ENCODE data around the gene MYCL.
A peak's percentile ranks its signal among the peaks of the same experiment; 100 is the strongest.

The MYCL gene

GRCh38 chr1:39925721-39926342 lies 24.1 kb upstream of the MYCL start:
- H2AFZ ChIP-seq (ENCODE audit: low read depth, low read length, severe bottlenecking): no peak overlapping the region
- no peak overlapping the region for H3K9ac ChIP-seq (ENCODE audit: low read length)
- TF ChIP-seq EZH2phosphoT487 (conservative IDR thresholded peaks at IDR 0.05; ENCODE audit: low read length) (no peak), CTCF (IDR thresholded peaks at IDR 0.05; ENCODE audit: insufficient read depth, low read length, poor library complexity, severe bottlenecking) (no peak)
- H3K27me3 ChIP-seq (ENCODE audit: low read length): no peaks in the 10 kb centered on the region
- no peak overlapping the region for H3K4me2 ChIP-seq (ENCODE audit: low read depth, low read length, poor library complexity, severe bottlenecking)
- no peaks in the 10 kb centered on the region for H4K20me1 ChIP-seq (ENCODE audit: low read depth, low read length)
- H3K4me3 ChIP-seq (ENCODE audit: insufficient read depth, low read length, poor library complexity, severe bottlenecking): no peak overlapping the region
- no peaks in the 10 kb centered on the region for H3K79me2 ChIP-seq (ENCODE audit: insufficient read depth, low read length)
- no peaks in the 10 kb centered on the region for H3F3A ChIP-seq (ENCODE audit: insufficient read depth)
- H3K27ac ChIP-seq (ENCODE audit: low read depth, low read length): no peak overlapping the region
- no peaks in the 10 kb centered on the region for H3K9me2 ChIP-seq (replicated peaks; ENCODE audit: insufficient read depth, low read length)
- no peaks in the 10 kb centered on the region for H3K9me3 ChIP-seq (ENCODE audit: insufficient read depth, low read length)
- H3K36me3 ChIP-seq (ENCODE audit: low read length): no peaks in the 10 kb centered on the region

GRCh38 chr1:39922251-39922688 lies 20.6 kb upstream of the MYCL start:
- no peak overlapping the region for H3K9ac ChIP-seq (ENCODE audit: low read length)
- no peaks in the 10 kb centered on the region for H3F3A ChIP-seq (ENCODE audit: insufficient read depth)
- no peaks in the 10 kb centered on the region for H4K20me1 ChIP-seq (ENCODE audit: low read depth, low read length)
- H3K4me2 ChIP-seq (ENCODE audit: low read depth, low read length, poor library complexity, severe bottlenecking): no peak overlapping the region
- H3K27me3 ChIP-seq (ENCODE audit: low read length): no peaks in the 10 kb centered on the region
- H3K36me3 ChIP-seq (ENCODE audit: low read length): no peaks in the 10 kb centered on the region
- no peak overlapping the region for H3K27ac ChIP-seq (ENCODE audit: low read depth, low read length)
- no peaks in the 10 kb centered on the region for H3K9me2 ChIP-seq (replicated peaks; ENCODE audit: insufficient read depth, low read length)
- H3K79me2 ChIP-seq (ENCODE audit: insufficient read depth, low read length): no peaks in the 10 kb centered on the region
- no peaks in the 10 kb centered on the region for H3K9me3 ChIP-seq (ENCODE audit: insufficient read depth, low read length)
- H3K4me3 ChIP-seq (ENCODE audit: insufficient read depth, low read length, poor library complexity, severe bottlenecking): no peak overlapping the region
- no peak for TF ChIP-seq EZH2phosphoT487 (conservative IDR thresholded peaks at IDR 0.05; ENCODE audit: low read length)
- no peak for TF ChIP-seq CTCF (IDR thresholded peaks at IDR 0.05; ENCODE audit: insufficient read depth, low read length, poor library complexity, severe bottlenecking)
- no peak overlapping the region for H2AFZ ChIP-seq (ENCODE audit: low read depth, low read length, severe bottlenecking)

DNA sequence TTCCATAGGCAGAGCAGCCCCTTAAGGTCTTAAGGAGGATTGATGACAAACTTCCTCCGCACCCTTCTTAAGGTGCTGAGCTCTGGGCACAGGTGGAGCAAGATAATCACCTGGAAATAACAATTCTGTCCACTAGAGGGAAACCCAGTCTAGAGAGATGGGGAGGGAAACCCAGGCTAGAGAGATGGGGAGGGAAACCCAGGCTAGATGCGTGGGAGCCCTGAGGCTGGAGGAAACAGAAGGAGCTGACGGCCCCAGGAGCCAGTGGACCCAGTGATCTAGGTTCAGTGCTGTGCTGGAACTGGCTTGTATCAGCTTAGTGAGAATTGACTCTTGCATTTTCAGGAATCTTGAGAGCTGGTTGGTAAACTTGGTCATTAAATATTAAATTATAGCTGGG lies 17.8 kb upstream of the MYCL start:
- H3K4me3 ChIP-seq (ENCODE audit: insufficient read depth, low read length, poor library complexity, severe bottlenecking): no peak overlapping the region
- H2AFZ ChIP-seq (ENCODE audit: low read depth, low read length, severe bottlenecking): no peak overlapping the region
- H3K9me2 ChIP-seq (replicated peaks; ENCODE audit: insufficient read depth, low read length): no peaks in the 10 kb centered on the region

More for the DNA sequence above, 17.8 kb upstream of the MYCL start:
- Histone ChIP-seq H3K4me2 (ENCODE audit: low read depth, low read length, poor library complexity, severe bottlenecking) (no peak overlapping the region), H3K9me3 (ENCODE audit: insufficient read depth, low read length) (no peaks in the 10 kb centered on the region), H3K27me3 (ENCODE audit: low read length) (no peaks in the 10 kb centered on the region), H3K36me3 (ENCODE audit: low read length) (no peaks in the 10 kb centered on the region), H3K79me2 (ENCODE audit: insufficient read depth, low read length) (no peaks in the 10 kb centered on the region), H4K20me1 (ENCODE audit: low read depth, low read length) (no peaks in the 10 kb centered on the region), H3K27ac (ENCODE audit: low read depth, low read length) (no peak overlapping the region), H3K9ac (ENCODE audit: low read length) (no peak overlapping the region), H3F3A (ENCODE audit: insufficient read depth) (no peaks in the 10 kb centered on the region)
- TF ChIP-seq EZH2phosphoT487 (conservative IDR thresholded peaks at IDR 0.05; ENCODE audit: low read length) (no peak), CTCF (IDR thresholded peaks at IDR 0.05; ENCODE audit: insufficient read depth, low read length, poor library complexity, severe bottlenecking) (peak; percentile 66)

Measured in SU-DHL-6 (cell line).